ENCODE results near the gene KCNJ6.

KCNJ6 gene

DNA sequence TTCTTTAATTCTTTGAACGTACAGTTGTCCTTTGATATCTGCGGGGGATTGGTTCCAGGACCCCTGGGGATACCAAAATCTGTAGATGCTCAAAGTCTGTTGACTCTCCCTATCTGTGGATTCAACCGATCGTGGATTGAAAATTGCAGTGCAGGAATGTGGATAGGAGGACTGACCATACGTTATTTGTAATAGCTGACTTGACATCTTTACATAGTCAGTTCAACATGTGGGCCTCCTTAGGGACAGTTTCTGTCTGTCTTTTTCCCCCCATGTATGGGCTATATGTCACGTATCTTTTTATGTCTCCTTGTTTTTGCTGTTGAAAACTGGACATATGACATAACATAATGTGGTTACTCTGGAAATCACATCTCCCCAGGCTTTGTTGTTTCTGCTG, 344.8 kb downstream of the KCNJ6 start:
- Histone ChIP-seq H3K9me3 (ENCODE audit: control insufficient read depth in 2 of 2, low read length in 2 of 2) (no peaks in the 10 kb centered on the region), H3K27me3 (ENCODE audit: control insufficient read depth in 2 of 2, insufficient read depth in 2 of 2, low read length in 2 of 2) (peaks cover 4 to 12% of the 10 kb centered on the region in 2 donors), H3K36me3 (ENCODE audit: control insufficient read depth in 2 of 2, insufficient read depth in 2 of 2, low read length in 2 of 2) (no peaks in the 10 kb centered on the region), H3K4me1 (ENCODE audit: control insufficient read depth in 2 of 2, insufficient read depth in 2 of 2, low read length in 2 of 2) (no peaks in the 10 kb centered on the region), H3K9ac (ENCODE audit: low read depth in 1 of 2, low read length in 2 of 2) (no peak overlapping the region), H3K4me3 (ENCODE audit: low read length in 2 of 2) (no peak overlapping the region), H3K27ac (ENCODE audit: low read depth in 2 of 2, low read length in 2 of 2) (no peak overlapping the region)

DNA sequence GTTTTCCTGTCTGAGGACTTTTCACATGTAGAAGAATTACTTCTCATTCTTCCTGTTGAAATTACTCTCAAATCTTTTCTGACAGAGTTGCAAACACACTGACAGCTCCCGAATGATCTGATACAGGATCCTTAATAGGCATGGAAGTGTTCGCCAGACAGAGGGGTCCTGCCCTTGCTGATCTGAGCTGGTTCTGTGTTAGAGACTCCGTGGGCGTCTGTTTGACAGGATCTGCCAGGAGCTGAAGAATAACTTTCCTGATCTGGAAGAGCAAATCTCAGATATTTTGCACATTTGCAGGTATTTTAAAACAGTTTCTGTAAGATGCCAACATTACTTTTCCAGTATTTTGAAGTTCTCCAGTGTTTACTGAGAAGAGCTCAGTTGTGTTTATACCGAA, 347.3 kb downstream of the KCNJ6 start:
- Histone ChIP-seq H3K4me1 (ENCODE audit: control insufficient read depth in 2 of 2, insufficient read depth in 2 of 2, low read length in 2 of 2) (peaks cover 4 to 13% of the 10 kb centered on the region in 2 donors), H3K9ac (ENCODE audit: low read depth in 1 of 2, low read length in 2 of 2) (no peak overlapping the region), H3K36me3 (ENCODE audit: control insufficient read depth in 2 of 2, insufficient read depth in 2 of 2, low read length in 2 of 2) (no peaks in the 10 kb centered on the region), H3K9me3 (ENCODE audit: control insufficient read depth in 2 of 2, low read length in 2 of 2) (no peaks in the 10 kb centered on the region), H3K27me3 (ENCODE audit: control insufficient read depth in 2 of 2, insufficient read depth in 2 of 2, low read length in 2 of 2) (peaks cover 4 to 12% of the 10 kb centered on the region in 2 donors), H3K4me3 (ENCODE audit: low read length in 2 of 2) (no peak overlapping the region), H3K27ac (ENCODE audit: low read depth in 2 of 2, low read length in 2 of 2) (no peak overlapping the region)

DNA sequence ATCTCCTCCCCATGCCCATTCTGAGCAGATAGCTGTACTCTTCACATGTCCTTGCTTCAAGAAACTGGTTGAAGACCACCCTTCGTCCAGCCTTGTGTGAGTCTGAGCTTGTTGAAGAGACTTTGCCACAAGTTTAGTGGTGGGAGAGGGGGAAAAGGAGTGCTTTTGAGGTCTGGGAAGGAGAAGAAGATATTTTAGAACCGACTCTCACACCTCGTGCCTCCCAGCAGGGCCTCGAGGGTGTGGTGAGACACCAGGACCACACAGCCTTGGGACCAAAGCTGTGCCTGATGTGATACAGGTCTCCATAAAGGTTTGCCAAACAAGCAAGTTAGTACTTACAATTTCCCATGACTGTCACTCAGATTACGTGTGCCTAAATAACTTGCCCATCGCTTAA, 347.8 kb downstream of the KCNJ6 start:
- Histone ChIP-seq H3K4me3 (ENCODE audit: low read length in 2 of 2) (no peak overlapping the region), H3K27ac (ENCODE audit: low read depth in 2 of 2, low read length in 2 of 2) (no peak overlapping the region), H3K4me1 (ENCODE audit: control insufficient read depth in 2 of 2, insufficient read depth in 2 of 2, low read length in 2 of 2) (peaks cover 5 to 13% of the 10 kb centered on the region in 2 donors), H3K9ac (ENCODE audit: low read depth in 1 of 2, low read length in 2 of 2) (no peak overlapping the region), H3K27me3 (ENCODE audit: control insufficient read depth in 2 of 2, insufficient read depth in 2 of 2, low read length in 2 of 2) (peaks cover 4 to 12% of the 10 kb centered on the region in 2 donors), H3K36me3 (ENCODE audit: control insufficient read depth in 2 of 2, insufficient read depth in 2 of 2, low read length in 2 of 2) (no peaks in the 10 kb centered on the region), H3K9me3 (ENCODE audit: control insufficient read depth in 2 of 2, low read length in 2 of 2) (no peaks in the 10 kb centered on the region)

DNA sequence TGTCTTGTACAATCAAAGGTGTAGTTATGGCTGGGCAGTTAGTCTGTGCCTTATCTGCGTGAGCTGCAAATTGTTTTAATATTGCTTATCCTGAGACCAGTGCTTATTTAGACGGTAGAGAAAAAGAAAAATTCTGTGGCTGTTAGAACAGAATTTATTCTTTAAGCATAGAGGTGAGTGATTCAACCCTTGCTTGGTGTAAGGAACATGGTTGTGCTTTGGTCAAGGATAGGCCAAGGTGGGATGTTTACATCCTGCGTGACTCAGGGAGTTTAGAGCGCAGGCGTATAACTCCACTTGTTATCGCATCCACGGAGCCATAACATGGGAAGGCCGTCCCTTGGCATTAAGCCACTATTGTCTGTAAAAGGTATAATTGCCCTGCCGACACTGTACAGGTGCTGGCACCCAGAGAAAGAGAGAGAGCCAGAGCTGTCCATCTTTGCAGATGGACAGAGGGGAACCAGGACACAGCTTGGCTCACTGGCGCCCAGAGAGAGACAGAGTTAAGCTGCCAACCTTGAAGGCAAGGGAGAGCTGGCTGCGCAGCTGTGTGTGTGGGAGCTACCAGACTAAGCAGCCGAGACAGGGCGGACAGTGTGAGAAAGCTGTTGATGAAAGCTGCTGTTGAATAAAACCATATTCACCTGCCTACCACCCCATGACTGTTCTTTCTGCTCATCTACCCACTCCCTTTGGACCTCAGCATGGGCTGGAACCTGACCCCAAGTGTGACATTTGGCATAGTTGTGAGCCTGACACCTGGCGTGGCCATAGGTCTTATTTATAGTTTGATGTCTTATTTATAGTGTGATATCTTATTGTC, 349.3 kb downstream of the KCNJ6 start:
- Histone ChIP-seq H3K27me3 (ENCODE audit: control insufficient read depth in 2 of 2, insufficient read depth in 2 of 2, low read length in 2 of 2) (peaks cover 3 to 12% of the 10 kb centered on the region in 2 donors), H3K36me3 (ENCODE audit: control insufficient read depth in 2 of 2, insufficient read depth in 2 of 2, low read length in 2 of 2) (no peaks in the 10 kb centered on the region), H3K4me1 (ENCODE audit: control insufficient read depth in 2 of 2, insufficient read depth in 2 of 2, low read length in 2 of 2) (peaks cover 9 to 16% of the 10 kb centered on the region in 2 donors), H3K9ac (ENCODE audit: low read depth in 1 of 2, low read length in 2 of 2) (no peak overlapping the region), H3K4me3 (ENCODE audit: low read length in 2 of 2) (no peak overlapping the region), H3K9me3 (ENCODE audit: control insufficient read depth in 2 of 2, low read length in 2 of 2) (no peaks in the 10 kb centered on the region), H3K27ac (ENCODE audit: low read depth in 2 of 2, low read length in 2 of 2) (no peak overlapping the region)

DNA sequence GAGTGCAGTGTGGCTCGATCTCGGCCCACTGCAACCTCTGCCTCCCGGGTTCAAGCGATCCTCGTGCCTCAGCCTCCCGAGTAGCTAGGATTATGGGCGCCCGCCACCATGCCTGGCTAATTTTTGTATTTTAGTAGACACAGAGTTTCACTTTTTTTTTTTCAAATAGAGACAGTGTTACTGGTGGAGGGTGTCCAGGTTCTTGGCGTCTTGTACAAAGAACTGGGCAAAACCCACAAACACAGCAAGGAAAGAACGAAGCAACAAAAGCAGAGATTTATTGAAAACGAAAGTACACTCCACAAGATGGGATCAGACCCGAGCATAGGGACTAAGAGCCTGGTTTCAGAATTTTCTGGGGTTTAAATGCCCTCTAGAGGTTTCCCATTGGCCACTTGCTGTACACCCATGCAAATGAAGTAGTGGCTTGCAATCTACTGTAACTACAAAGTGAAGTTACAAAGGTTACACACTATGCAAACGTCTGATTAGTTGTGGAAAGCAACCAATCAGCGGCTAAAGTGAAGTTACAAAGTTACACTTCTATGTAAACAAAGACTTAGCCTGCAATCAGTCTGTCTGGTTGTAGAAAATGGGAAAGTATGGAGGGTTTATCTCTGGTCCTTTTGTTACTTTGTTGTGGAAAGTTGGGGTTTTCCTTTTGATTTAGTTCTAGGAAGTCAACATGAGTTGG, 350.6 kb downstream of the KCNJ6 start:
- H3K9me3 ChIP-seq (ENCODE audit: control insufficient read depth in 2 of 2, low read length in 2 of 2): no peaks in the 10 kb centered on the region
- peak overlapping the region in 1 of 2 donors; percentile 4 for H3K9ac ChIP-seq (ENCODE audit: low read depth in 1 of 2, low read length in 2 of 2)
- H3K36me3 ChIP-seq (ENCODE audit: control insufficient read depth in 2 of 2, insufficient read depth in 2 of 2, low read length in 2 of 2): no peaks in the 10 kb centered on the region
- H3K4me3 ChIP-seq (ENCODE audit: low read length in 2 of 2): peak overlapping the region in 1 of 2 donors; percentile 44
- H3K27ac ChIP-seq (ENCODE audit: low read depth in 2 of 2, low read length in 2 of 2): no peak overlapping the region
- peaks cover 0 to 4% of the 10 kb centered on the region in 2 donors for H3K27me3 ChIP-seq (ENCODE audit: control insufficient read depth in 2 of 2, insufficient read depth in 2 of 2, low read length in 2 of 2)
- peaks cover 9 to 16% of the 10 kb centered on the region in 2 donors for H3K4me1 ChIP-seq (ENCODE audit: control insufficient read depth in 2 of 2, insufficient read depth in 2 of 2, low read length in 2 of 2)

DNA sequence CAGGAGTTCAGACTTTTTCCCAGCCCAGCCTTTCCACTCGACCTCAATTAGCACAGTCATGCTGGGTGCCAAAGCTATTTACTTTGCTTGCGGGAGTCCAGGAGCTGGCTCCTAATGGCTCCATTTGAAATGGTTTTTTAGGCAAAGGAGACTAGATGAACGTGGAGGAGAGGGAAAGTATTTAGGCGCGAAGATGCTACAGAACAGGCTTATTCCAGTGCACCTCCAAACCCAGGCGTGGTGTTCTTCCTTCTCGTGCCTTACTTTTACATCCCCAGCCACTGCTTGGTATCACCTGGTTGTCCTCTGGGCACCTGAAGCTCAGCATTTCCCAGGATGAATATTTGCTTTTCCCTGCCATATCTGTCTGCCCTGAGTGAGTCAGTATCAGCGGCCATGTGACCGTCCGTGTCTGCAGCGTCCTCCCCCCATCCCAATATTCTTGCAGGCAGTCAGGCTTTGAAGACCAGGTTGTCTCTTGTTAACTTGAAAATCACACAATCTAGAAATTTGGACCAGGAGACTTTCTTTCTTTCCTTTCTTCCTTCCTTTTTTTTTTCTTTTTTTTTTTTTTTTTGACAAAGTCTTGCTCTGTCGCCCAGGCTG, 351.2 kb downstream of the KCNJ6 start:
- Histone ChIP-seq H3K4me3 (ENCODE audit: low read length in 2 of 2) (peak overlapping the region; percentile 67 to 89), H3K9ac (ENCODE audit: low read depth in 1 of 2, low read length in 2 of 2) (peak overlapping the region in 1 of 2 donors; percentile 81), H3K36me3 (ENCODE audit: control insufficient read depth in 2 of 2, insufficient read depth in 2 of 2, low read length in 2 of 2) (no peaks in the 10 kb centered on the region), H3K9me3 (ENCODE audit: control insufficient read depth in 2 of 2, low read length in 2 of 2) (no peaks in the 10 kb centered on the region), H3K27ac (ENCODE audit: low read depth in 2 of 2, low read length in 2 of 2) (peak overlapping the region; percentile 81 to 88), H3K27me3 (ENCODE audit: control insufficient read depth in 2 of 2, insufficient read depth in 2 of 2, low read length in 2 of 2) (peaks cover 0 to under 1% of the 10 kb centered on the region in 2 donors), H3K4me1 (ENCODE audit: control insufficient read depth in 2 of 2, insufficient read depth in 2 of 2, low read length in 2 of 2) (peaks cover 9 to 16% of the 10 kb centered on the region in 2 donors)

DNA sequence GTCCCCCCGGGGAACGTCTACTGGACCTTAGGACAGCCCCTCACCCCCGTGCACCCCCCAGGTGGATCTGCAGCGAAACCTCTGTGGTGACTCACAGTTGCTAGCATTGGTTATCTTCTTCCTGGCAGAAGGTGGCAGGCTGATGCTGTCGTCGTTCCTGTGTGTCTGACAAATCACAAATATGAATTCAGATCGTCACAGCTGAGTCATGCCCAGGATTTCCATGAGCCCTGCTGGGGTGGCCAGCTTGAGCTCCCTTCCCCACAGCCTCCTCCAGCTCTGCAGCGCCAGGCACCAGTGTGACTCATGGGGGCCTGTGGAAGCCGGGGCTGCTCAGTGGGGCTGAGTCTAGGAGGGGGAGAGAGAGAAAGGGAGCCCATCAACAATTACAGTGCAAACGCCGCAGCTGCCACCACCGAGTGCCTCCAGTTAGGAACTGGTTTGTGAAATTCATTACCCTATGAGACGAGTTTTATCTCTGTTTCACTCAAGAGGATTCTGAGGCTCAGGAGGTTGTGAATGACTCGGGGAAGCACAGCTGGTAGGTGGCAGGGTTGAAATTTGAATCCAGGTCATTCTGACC, 351.8 kb downstream of the KCNJ6 start:
- no peaks in the 10 kb centered on the region for H3K27me3 ChIP-seq (ENCODE audit: control insufficient read depth in 2 of 2, insufficient read depth in 2 of 2, low read length in 2 of 2)
- peak overlapping the region; percentile 81 to 88 for H3K27ac ChIP-seq (ENCODE audit: low read depth in 2 of 2, low read length in 2 of 2)
- H3K36me3 ChIP-seq (ENCODE audit: control insufficient read depth in 2 of 2, insufficient read depth in 2 of 2, low read length in 2 of 2): no peaks in the 10 kb centered on the region
- H3K4me3 ChIP-seq (ENCODE audit: low read length in 2 of 2): peak overlapping the region; percentile 67 to 89
- H3K4me1 ChIP-seq (ENCODE audit: control insufficient read depth in 2 of 2, insufficient read depth in 2 of 2, low read length in 2 of 2): peaks cover 9 to 16% of the 10 kb centered on the region in 2 donors
- H3K9me3 ChIP-seq (ENCODE audit: control insufficient read depth in 2 of 2, low read length in 2 of 2): no peaks in the 10 kb centered on the region
- H3K9ac ChIP-seq (ENCODE audit: low read depth in 1 of 2, low read length in 2 of 2): peak overlapping the region; percentile 68 to 81

DNA sequence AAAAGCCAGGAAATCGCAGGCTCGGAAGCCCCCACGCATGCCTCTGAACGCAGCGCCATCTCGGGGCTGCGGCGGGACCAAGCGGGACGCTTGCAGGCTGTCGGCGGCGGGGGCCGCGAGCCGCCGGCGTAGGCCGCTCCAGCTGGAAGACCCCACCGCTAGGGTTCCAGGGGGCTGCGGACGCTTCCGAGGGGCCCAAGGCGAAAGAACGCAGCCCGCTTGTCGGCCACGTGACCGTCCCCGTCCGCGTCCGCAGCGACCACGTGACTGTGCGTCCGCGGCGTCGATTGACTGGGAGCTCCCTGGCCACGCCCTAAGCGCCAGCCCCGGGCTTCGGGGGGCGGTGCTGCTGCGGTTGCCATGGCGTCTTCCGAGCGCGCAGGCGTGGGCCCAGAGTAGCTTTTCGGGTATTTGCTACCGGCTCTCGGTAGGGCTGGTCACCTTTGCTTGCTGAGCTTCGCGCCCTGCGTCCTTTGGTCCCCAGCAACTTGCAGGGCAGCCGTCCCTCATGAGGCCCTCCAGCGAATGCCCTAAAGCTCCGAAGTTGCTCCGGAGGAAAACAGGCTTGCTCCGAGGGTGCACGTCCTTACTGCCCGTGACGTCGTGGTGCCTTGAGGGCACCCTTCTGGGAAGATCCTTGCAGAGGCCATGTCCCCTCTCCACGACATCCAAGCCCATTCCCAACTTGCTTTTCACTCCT, 352.5 kb downstream of the KCNJ6 start:
- Histone ChIP-seq H3K27ac (ENCODE audit: low read depth in 2 of 2, low read length in 2 of 2) (peak overlapping the region; percentile 81 to 88), H3K4me1 (ENCODE audit: control insufficient read depth in 2 of 2, insufficient read depth in 2 of 2, low read length in 2 of 2) (peaks cover 9 to 16% of the 10 kb centered on the region in 2 donors), H3K9ac (ENCODE audit: low read depth in 1 of 2, low read length in 2 of 2) (peak overlapping the region; percentile 68 to 81), H3K9me3 (ENCODE audit: control insufficient read depth in 2 of 2, low read length in 2 of 2) (no peaks in the 10 kb centered on the region), H3K4me3 (ENCODE audit: low read length in 2 of 2) (peak overlapping the region; percentile 67 to 89), H3K36me3 (ENCODE audit: control insufficient read depth in 2 of 2, insufficient read depth in 2 of 2, low read length in 2 of 2) (no peaks in the 10 kb centered on the region), H3K27me3 (ENCODE audit: control insufficient read depth in 2 of 2, insufficient read depth in 2 of 2, low read length in 2 of 2) (no peaks in the 10 kb centered on the region)

DNA sequence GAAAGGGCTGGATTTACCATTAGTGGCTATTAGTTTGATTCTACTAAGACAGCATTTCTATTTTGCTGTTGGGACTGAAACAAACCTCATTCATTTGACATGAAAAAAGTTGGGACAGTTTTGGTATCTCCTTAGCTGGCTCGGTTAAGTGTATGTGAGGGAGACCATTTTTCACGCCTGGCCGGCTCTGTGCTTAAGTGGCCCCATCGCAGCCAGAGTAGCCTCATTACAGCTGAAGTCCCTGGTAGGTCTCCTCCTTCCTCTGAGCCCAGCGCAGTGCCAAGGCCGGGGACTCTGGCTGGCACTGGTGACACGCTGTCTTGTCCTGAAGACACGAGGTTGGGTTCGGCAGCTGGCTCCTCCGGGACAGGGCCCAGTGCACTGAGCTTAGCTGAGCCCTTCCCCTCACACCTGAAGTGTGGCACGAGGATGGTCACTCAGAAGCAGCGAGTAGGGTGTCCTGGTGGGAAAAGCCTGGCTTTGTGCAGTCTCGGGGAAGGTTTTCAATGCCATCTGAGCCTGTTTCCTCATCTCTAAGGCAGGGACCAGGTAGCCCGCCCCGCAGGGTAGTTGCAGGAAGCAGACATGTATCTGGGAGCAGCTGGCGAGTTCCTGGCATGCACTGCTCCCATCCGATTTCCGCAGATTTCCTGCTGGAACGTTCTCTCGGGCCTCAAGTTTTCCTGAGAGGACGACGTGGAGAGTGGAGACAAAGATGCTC, 353.2 kb downstream of the KCNJ6 start:
- Histone ChIP-seq H3K27ac (ENCODE audit: low read depth in 2 of 2, low read length in 2 of 2) (peak overlapping the region; percentile 66 to 88), H3K4me1 (ENCODE audit: control insufficient read depth in 2 of 2, insufficient read depth in 2 of 2, low read length in 2 of 2) (peaks cover 9 to 16% of the 10 kb centered on the region in 2 donors), H3K4me3 (ENCODE audit: low read length in 2 of 2) (peak overlapping the region; percentile 67 to 89), H3K9ac (ENCODE audit: low read depth in 1 of 2, low read length in 2 of 2) (peak overlapping the region; percentile 68 to 81), H3K9me3 (ENCODE audit: control insufficient read depth in 2 of 2, low read length in 2 of 2) (no peaks in the 10 kb centered on the region), H3K36me3 (ENCODE audit: control insufficient read depth in 2 of 2, insufficient read depth in 2 of 2, low read length in 2 of 2) (no peaks in the 10 kb centered on the region), H3K27me3 (ENCODE audit: control insufficient read depth in 2 of 2, insufficient read depth in 2 of 2, low read length in 2 of 2) (no peaks in the 10 kb centered on the region)
